Ishikawa (cell line): ENCODE results near the gene FLT1.

ENCODE experiments used
- CEBPB ChIP-seq: IDR thresholded peaks from 2 replicates; pipeline ENCODE4 v1.6.1; 2012
- RAD21 ChIP-seq: IDR thresholded peaks from 2 replicates; pipeline ENCODE4 v1.6.1; 2012; ENCODE audit warnings: low read depth
- REST ChIP-seq: IDR thresholded peaks from 2 replicates; pipeline ENCODE4 v1.6.1; 2012; ENCODE audit warnings: low read depth, mild to moderate bottlenecking
- TAF1 ChIP-seq: IDR thresholded peaks from 2 replicates; pipeline ENCODE4 v1.6.1; 2012; ENCODE audit warnings: low read depth, mild to moderate bottlenecking
- TCF12 ChIP-seq: IDR thresholded peaks from 2 replicates; pipeline ENCODE4 v1.6.1; 2012; ENCODE audit warnings: low read depth
- TEAD4 ChIP-seq: IDR thresholded peaks from 2 replicates; pipeline ENCODE4 v1.6.1; 2012

DNA sequence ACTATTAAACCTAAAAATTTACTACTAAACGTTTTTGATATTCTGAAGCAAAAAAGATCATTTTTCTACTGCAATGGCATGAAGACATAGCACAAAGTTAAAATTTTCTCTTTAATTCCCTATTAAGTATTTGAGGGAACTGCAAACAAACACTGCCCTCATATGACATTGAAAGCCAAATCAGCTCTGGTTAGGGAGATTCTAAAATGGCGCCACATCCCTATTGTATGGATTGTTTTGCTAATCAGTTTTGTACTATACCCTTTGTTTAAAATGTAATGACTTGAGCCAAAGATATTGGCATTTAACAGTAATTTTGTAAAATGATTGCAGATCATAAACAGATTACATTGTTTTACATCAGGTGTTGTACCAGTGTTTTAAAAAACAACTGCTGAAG lies 65.8 kb downstream of the FLT1 start:
- no peak for TF ChIP-seq TCF12
- no peak for TF ChIP-seq CEBPB
- no peak for TF ChIP-seq RAD21
- no peak for TF ChIP-seq TEAD4
- no peak for TF ChIP-seq REST
- TF ChIP-seq TAF1, result no peak
